GM10248 (cell line): ENCODE measurements around the gene PARVG.

ENCODE experiments used
- CTCF ChIA-PET: fragments of 300-600 bp; sonication (Branson Sonifier 250); formaldehyde crosslinking; extraction: SDS; loops from one replicate; lab custom pipeline; 2021; ENCODE audit warnings: antibody characterized with exemption; lab: Yijun Ruan, JAX
- POLR2A ChIA-PET: fragments of 350-650 bp; sonication (Branson Sonifier 250); formaldehyde crosslinking; extraction: SDS; loops from one replicate; lab custom pipeline; 2020; ENCODE audit warnings: antibody characterized with exemption; lab: Yijun Ruan, JAX
- DNase-seq: peaks from one replicate; pipeline ENCODE4 v3.0.0; 2012; ENCODE audit errors: extremely low spot score
- CTCF ChIP-seq: IDR thresholded peaks from 2 replicates; pipeline ENCODE4 v1.5.1; 2012; ENCODE audit warnings: mild to moderate bottlenecking, low read depth; ENCODE audit errors: extremely low read depth, missing control alignments, control extremely low read depth

PARVG gene

GRCh38 chr22:44180706-44181032 lies at the start of gene PARVG:
PARVG (plus strand) TSS chr22:44180925; CDS start chr22:44183330, 2,405 bp downstream.
- CTCF ChIA-PET: interaction anchor here (1.3 to 2.2 kb wide), 5 partner anchors 12 to 446 kb away, joined by 3 to 9 read pairs (median 6); no protein-coding TSS in a partner anchor
- POLR2A ChIA-PET: interaction anchor here (1.1 to 1.8 kb wide), 3 partner anchors 8 to 154 kb away, joined by 3 to 7 read pairs (median 3); no protein-coding TSS in a partner anchor
- DNase-seq: peak; percentile 84
- no peak for TF ChIP-seq CTCF

GRCh38 chr22:44131412-44131811 lies 49.3 kb upstream of the PARVG start:
- CTCF ChIA-PET: no interaction called here
- DNase-seq: no peak
- POLR2A ChIA-PET: no interaction called here
- TF ChIP-seq CTCF: no peak

GRCh38 chr22:44131989-44132685 lies 48.6 kb upstream of the PARVG start:
- DNase-seq: no peak
- TF ChIP-seq CTCF: no peak
- CTCF ChIA-PET: no interaction called here
- POLR2A ChIA-PET: no interaction called here

GRCh38 chr22:44132724-44133123 lies 48.0 kb upstream of the PARVG start:
- CTCF ChIA-PET: no interaction called here
- POLR2A ChIA-PET: no interaction called here
- TF ChIP-seq CTCF: no peak
- DNase-seq: no peak

GRCh38 chr22:44133161-44133560 lies 47.6 kb upstream of the PARVG start:
- DNase-seq: no peak
- ChIA-PET CTCF (no interaction called here), POLR2A (no interaction called here)
- TF ChIP-seq CTCF: no peak

GRCh38 chr22:44133901-44134571 lies 46.7 kb upstream of the PARVG start:
- POLR2A ChIA-PET: no interaction called here
- DNase-seq: no peak
- CTCF ChIA-PET: no interaction called here
- TF ChIP-seq CTCF: no peak
